K562 (cell line): ENCODE data around the gene CFAP251. TPM values are rescaled to one million over a fixed set of nuclear protein-coding genes. Genes with fewer than 3 reads are reported as not detected.

ENCODE experiments used
- ATF7 ChIP-seq: fragments of 450-650 bp; IDR thresholded peaks from 2 replicates; pipeline ENCODE4 v1.7.1; 2014; ENCODE audit warnings: mild to moderate bottlenecking, moderate library complexity
- BRCA1 ChIP-seq, 2 experiments: fragments of 450-650 bp in 1 of 2; sonication (generic) in 1 of 2; formaldehyde crosslinking in 1 of 2; IDR thresholded peaks; 2 replicates each; pipeline versions ENCODE4 v1.5.0 to v1.6.1; 2017 to 2020; ENCODE audit warnings: mild to moderate bottlenecking in 1 of 2, missing genetic modification reagents in 1 of 2
- CBFA2T3 ChIP-seq: fragments of 450-650 bp; IDR thresholded peaks from 2 replicates; pipeline ENCODE4 v1.6.1; 2017
- DACH1 ChIP-seq: fragments of 450-650 bp; IDR thresholded peaks from 2 replicates; pipeline ENCODE4 v1.6.1; 2018; ENCODE audit not compliant: partially characterized antibody
- GTF2F1 ChIP-seq: IDR thresholded peaks from 2 replicates; pipeline ENCODE4 v1.6.1; 2011; ENCODE audit warnings: low read depth, low read length, improper control_type of control experiment
- ILF3 ChIP-seq: fragments of 450-650 bp; IDR thresholded peaks from 2 replicates; pipeline ENCODE4 v1.6.1; 2018; ENCODE audit warnings: antibody characterized with exemption, mild to moderate bottlenecking, moderate library complexity, borderline replicate concordance
- MCM5 ChIP-seq: fragments of 450-650 bp; IDR thresholded peaks from 2 replicates; pipeline ENCODE4 v1.6.1; 2016; ENCODE audit warnings: low read depth
- NCOA6 ChIP-seq: fragments of 450-650 bp; IDR thresholded peaks from 2 replicates; pipeline ENCODE4 v1.6.1; 2017; ENCODE audit warnings: mild to moderate bottlenecking
- NELFE ChIP-seq: IDR thresholded peaks from 2 replicates; pipeline ENCODE4 v1.6.1; 2011; ENCODE audit warnings: mild to moderate bottlenecking; ENCODE audit not compliant: insufficient read depth, insufficient read length
- POLR2H ChIP-seq: IDR thresholded peaks from 2 replicates; pipeline ENCODE4 v1.6.1; 2016; ENCODE audit warnings: missing genetic modification characterization, low read depth, mild to moderate bottlenecking, control low read depth, missing compliant biosample characterization, moderate library complexity
- PTRF ChIP-seq: fragments of 450-650 bp; IDR thresholded peaks from 2 replicates; pipeline ENCODE4 v1.6.1; 2016; ENCODE audit warnings: mild to moderate bottlenecking, missing genetic modification characterization, missing compliant biosample characterization
- SMARCE1 ChIP-seq: fragments of 450-650 bp; IDR thresholded peaks from 2 replicates; pipeline ENCODE4 v1.7.1; 2016; ENCODE audit warnings: mild to moderate bottlenecking
- ZKSCAN1 ChIP-seq: fragments of 150-350 bp; IDR thresholded peaks from 2 replicates; pipeline ENCODE4 v1.6.1; 2016; ENCODE audit warnings: low read depth, low read length
- ZNF134 ChIP-seq: fragments of 250-450 bp; sonication (Bioruptor Pico); conservative IDR thresholded peaks from 2 replicates; pipeline ENCODE4 v1.4.0; 2020
- ZNF146 ChIP-seq: IDR thresholded peaks from one replicate; pipeline ENCODE4 v1.6.1; 2018; ENCODE audit warnings: missing compliant biosample characterization; ENCODE audit not compliant: unreplicated experiment
- ZNF175 ChIP-seq: fragments of 200-800 bp; sonication (Bioruptor generic); IDR thresholded peaks from 2 replicates; pipeline ENCODE4 v1.6.1; 2016; ENCODE audit warnings: low read depth, mild to moderate bottlenecking, missing genetic modification characterization, missing compliant biosample characterization
- polyA plus RNA-seq, 8 experiments: library from polyadenylated mRNA; depleted of rRNA in 4 of 8; stranded (reverse) in 5 of 8; unstranded in 3 of 8; fragments of >200 nt; fragmentation: Nextera tagmentation in 2 of 8; fragmentation: Illumina TruSeq in 1 of 8; extraction: Ambion mirVana in 2 of 8; extraction: Trizol in 1 of 8; gene quantifications; 2 replicates each; pipeline versions ENCODE4 v1.2.1 to v1.2.3, GENCODE V29; 2011 to 2014; ENCODE audit warnings: inconsistent platforms in 1 of 8, missing spikeins in 1 of 8
- total RNA-seq, 7 experiments: library from RNA; depleted of rRNA in 6 of 7; stranded (reverse); fragments of >200 nt in 6 of 7; fragmentation: Illumina TruSeq in 2 of 7; extraction: Trizol in 2 of 7; gene quantifications; 2 replicates each; pipeline versions ENCODE4 v1.2.1 to v1.2.3, GENCODE V29; 2011 to 2021; ENCODE audit warnings: low replicate concordance in 1 of 7
- TF ChIP-seq, protein P1 (sequence below): fragments of 250-450 bp; sonication (Bioruptor Pico); IDR thresholded peaks from 2 replicates; pipeline ENCODE4 v1.4.0; 2020; ENCODE audit warnings: borderline replicate concordance
- TF ChIP-seq, protein P2 (sequence below), 2 experiments: fragments of 450-650 bp; IDR thresholded peaks; 2 replicates each; pipeline ENCODE4 v1.6.1; 2016
- TF ChIP-seq, protein P3 (sequence below): sonication (generic); formaldehyde crosslinking; IDR thresholded peaks from 2 replicates; pipeline ENCODE4 v1.8.1; 2022; ENCODE audit warnings: missing genetic modification reagents
- TF ChIP-seq, protein P4 (sequence below): fragments of 250-450 bp; sonication (Bioruptor Pico); IDR thresholded peaks from 2 replicates; pipeline ENCODE4 v1.4.0; 2020; ENCODE audit warnings: mild to moderate bottlenecking, moderate library complexity, borderline replicate concordance
- TF ChIP-seq, protein P5 (sequence below): fragments of 450-650 bp; IDR thresholded peaks from 2 replicates; pipeline ENCODE4 v1.6.1; 2014; ENCODE audit warnings: low read depth, mild to moderate bottlenecking, moderate library complexity, borderline replicate concordance

CFAP251 gene
- total and polyA plus RNA-seq, 9 of the 15 experiments (the other 6 are each of a cell fraction or from before 2014, with no cell fraction given), result 16.6 to 31.0 (median 19.1) TPM

DNA sequence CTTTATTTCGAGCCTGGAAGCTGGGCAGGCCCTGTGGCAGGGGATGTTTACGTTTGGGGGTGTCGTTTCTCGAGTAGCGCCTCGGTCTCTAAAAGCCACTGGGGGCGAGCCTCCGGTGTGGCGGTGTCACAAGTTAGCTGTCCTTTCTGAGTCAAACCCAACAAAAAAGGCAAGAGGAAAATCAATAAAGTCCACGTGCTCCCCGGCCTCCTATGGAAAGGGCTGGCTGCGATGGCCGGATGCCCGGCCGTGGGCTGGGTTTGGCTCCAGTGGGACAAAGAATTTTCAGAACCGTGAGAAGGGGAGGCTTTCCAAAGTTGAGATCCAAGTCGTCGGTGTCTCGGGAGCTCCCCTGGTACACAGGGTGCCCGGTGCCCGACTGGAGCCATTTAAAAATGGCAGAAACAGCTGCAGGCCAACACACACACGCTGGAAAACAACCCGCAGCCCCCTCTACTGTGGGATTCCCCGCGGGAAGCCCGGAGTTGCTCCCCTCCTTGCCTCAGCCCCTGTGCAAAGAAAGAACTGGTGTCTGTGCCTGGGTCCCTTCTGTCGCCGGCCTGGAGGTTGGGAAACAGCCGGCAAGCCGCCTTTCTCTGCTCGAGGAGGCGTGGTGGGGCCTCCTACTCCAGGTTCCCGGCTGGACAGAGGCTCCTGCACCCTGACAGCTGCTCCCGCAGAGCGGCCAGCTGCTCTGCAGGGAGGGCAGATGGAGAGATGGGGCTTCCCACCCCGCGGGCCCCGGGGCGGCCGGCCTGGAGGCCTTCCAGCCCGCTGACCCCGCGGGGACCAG, 105.1 kb downstream of the CFAP251 start (continued):
- TF ChIP-seq ZNF175 (no peak), NCOA6 (no peak), CBFA2T3 (no peak), BRCA1 (IDR thresholded peaks at IDR 0.05) (no peak), BRCA1 (CRISPR knock-in tag; IDR thresholded peaks at IDR 0.05) (no peak), NELFE (no peak), POLR2H (tag) (no peak), ZNF134 (CRISPR knock-in tag) (no peak), GTF2F1 (no peak), PTRF (no peak), ZNF146 (CRISPR knock-in tag) (no peak), ATF7 (no peak), DACH1 (peak; percentile 46), ZKSCAN1 (no peak), MCM5 (no peak), SMARCE1 (no peak), ILF3 (no peak)
- TF ChIP-seq, protein P1, sequence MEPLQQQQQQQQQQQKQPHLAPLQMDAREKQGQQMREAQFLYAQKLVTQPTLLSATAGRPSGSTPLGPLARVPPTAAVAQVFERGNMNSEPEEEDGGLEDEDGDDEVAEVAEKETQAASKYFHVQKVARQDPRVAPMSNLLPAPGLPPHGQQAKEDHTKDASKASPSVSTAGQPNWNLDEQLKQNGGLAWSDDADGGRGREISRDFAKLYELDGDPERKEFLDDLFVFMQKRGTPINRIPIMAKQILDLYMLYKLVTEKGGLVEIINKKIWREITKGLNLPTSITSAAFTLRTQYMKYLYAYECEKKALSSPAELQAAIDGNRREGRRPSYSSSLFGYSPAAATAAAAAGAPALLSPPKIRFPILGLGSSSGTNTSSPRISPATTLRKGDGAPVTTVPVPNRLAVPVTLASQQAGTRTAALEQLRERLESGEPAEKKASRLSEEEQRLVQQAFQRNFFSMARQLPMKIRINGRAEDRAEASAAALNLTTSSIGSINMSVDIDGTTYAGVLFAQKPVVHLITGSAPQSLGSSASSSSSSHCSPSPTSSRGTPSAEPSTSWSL, result no peak
- TF ChIP-seq, protein P2, sequence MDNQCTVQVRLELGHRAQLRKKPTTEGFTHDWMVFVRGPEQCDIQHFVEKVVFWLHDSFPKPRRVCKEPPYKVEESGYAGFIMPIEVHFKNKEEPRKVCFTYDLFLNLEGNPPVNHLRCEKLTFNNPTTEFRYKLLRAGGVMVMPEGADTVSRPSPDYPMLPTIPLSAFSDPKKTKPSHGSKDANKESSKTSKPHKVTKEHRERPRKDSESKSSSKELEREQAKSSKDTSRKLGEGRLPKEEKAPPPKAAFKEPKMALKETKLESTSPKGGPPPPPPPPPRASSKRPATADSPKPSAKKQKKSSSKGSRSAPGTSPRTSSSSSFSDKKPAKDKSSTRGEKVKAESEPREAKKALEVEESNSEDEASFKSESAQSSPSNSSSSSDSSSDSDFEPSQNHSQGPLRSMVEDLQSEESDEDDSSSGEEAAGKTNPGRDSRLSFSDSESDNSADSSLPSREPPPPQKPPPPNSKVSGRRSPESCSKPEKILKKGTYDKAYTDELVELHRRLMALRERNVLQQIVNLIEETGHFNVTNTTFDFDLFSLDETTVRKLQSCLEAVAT (IDR thresholded peaks at IDR 0.05), result no peak
- TF ChIP-seq, protein P3, sequence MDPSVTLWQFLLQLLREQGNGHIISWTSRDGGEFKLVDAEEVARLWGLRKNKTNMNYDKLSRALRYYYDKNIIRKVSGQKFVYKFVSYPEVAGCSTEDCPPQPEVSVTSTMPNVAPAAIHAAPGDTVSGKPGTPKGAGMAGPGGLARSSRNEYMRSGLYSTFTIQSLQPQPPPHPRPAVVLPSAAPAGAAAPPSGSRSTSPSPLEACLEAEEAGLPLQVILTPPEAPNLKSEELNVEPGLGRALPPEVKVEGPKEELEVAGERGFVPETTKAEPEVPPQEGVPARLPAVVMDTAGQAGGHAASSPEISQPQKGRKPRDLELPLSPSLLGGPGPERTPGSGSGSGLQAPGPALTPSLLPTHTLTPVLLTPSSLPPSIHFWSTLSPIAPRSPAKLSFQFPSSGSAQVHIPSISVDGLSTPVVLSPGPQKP, result no peak
- TF ChIP-seq, protein P4, sequence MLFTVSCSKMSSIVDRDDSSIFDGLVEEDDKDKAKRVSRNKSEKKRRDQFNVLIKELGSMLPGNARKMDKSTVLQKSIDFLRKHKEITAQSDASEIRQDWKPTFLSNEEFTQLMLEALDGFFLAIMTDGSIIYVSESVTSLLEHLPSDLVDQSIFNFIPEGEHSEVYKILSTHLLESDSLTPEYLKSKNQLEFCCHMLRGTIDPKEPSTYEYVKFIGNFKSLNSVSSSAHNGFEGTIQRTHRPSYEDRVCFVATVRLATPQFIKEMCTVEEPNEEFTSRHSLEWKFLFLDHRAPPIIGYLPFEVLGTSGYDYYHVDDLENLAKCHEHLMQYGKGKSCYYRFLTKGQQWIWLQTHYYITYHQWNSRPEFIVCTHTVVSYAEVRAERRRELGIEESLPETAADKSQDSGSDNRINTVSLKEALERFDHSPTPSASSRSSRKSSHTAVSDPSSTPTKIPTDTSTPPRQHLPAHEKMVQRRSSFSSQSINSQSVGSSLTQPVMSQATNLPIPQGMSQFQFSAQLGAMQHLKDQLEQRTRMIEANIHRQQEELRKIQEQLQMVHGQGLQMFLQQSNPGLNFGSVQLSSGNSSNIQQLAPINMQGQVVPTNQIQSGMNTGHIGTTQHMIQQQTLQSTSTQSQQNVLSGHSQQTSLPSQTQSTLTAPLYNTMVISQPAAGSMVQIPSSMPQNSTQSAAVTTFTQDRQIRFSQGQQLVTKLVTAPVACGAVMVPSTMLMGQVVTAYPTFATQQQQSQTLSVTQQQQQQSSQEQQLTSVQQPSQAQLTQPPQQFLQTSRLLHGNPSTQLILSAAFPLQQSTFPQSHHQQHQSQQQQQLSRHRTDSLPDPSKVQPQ (CRISPR knock-in tag), result no peak
- TF ChIP-seq, protein P5, sequence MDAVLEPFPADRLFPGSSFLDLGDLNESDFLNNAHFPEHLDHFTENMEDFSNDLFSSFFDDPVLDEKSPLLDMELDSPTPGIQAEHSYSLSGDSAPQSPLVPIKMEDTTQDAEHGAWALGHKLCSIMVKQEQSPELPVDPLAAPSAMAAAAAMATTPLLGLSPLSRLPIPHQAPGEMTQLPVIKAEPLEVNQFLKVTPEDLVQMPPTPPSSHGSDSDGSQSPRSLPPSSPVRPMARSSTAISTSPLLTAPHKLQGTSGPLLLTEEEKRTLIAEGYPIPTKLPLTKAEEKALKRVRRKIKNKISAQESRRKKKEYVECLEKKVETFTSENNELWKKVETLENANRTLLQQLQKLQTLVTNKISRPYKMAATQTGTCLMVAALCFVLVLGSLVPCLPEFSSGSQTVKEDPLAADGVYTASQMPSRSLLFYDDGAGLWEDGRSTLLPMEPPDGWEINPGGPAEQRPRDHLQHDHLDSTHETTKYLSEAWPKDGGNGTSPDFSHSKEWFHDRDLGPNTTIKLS, result no peak
